ENCODE data around the gene POMC.

DNA sequence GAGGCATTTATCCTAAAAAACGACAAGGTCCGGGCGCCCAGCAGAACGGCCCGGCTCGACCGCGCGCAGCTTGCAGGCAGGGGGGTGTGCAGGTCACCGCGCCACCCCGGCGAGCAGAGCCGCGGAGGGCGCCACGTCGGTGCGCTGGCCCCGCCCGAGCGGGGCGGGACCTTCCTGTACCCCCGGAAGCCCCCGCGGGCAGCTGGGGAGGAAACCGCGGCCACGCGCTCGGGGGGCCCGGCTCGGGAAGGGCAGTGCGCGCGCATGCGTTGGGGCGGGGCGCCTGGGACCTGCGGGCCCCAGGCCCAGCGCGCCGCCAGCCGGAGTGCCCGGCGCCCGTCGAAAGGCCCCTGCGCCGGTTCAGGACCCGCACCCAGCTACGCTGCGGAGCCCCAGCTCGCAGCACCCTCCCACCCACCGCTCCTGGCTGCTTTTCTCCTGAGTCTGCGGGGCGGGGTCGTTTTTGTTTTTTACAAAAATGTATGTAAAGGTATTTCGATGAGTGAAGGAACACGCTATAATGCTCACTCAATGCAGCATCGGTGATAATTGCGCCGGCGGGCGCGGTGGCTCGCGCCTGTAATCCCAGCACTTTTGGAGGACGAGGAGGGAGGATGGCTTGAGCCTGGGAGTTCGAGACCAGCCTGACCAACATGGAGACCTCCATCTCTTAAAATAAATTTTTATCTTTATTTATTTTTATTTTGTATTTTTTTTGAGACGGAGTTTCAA, 47.7 kb upstream of the POMC start:
- TF ChIP-seq, protein P1, sequence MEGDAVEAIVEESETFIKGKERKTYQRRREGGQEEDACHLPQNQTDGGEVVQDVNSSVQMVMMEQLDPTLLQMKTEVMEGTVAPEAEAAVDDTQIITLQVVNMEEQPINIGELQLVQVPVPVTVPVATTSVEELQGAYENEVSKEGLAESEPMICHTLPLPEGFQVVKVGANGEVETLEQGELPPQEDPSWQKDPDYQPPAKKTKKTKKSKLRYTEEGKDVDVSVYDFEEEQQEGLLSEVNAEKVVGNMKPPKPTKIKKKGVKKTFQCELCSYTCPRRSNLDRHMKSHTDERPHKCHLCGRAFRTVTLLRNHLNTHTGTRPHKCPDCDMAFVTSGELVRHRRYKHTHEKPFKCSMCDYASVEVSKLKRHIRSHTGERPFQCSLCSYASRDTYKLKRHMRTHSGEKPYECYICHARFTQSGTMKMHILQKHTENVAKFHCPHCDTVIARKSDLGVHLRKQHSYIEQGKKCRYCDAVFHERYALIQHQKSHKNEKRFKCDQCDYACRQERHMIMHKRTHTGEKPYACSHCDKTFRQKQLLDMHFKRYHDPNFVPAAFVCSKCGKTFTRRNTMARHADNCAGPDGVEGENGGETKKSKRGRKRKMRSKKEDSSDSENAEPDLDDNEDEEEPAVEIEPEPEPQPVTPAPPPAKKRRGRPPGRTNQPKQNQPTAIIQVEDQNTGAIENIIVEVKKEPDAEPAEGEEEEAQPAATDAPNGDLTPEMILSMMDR (IDR thresholded peaks at IDR 0.05; ENCODE audit: poor library complexity), result no peak
- TF ChIP-seq EZH2phosphoT487 (IDR thresholded peaks at IDR 0.05; ENCODE audit: low read depth, severe bottlenecking, unreplicated experiment), result no peak

All from hepatocyte (in vitro differentiated cells).